Measurements from ENCODE around the gene FAT1.

FAT1 gene

GRCh38 chr4:186755550-186756519 is 32.2 kb upstream of the FAT1 start:
- DNase-seq = no peak

DNA sequence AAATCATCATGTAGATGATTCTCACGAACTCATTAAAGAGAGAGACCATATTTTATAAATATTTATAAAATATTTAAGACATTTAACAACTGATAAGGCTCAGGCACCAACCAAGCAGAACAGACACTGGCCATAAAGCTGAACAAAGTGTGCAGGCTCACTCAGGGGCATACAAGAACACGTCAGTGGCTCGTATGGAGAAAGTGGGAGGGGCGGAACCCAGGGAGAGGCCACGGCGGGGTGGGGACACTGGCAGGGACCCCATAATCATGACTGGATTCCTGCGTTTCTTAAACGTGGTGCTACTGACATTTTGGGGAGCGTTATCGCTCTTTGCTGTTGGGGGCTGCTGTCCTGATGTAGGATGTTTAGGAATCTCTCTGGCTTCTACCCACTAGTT is 31.3 kb upstream of the FAT1 start:
- DNase-seq = no peak

- DNase-seq = no peak
These were observed 28.7 kb upstream of the FAT1 start for GRCh38 chr4:186752325-186752724.

DNA sequence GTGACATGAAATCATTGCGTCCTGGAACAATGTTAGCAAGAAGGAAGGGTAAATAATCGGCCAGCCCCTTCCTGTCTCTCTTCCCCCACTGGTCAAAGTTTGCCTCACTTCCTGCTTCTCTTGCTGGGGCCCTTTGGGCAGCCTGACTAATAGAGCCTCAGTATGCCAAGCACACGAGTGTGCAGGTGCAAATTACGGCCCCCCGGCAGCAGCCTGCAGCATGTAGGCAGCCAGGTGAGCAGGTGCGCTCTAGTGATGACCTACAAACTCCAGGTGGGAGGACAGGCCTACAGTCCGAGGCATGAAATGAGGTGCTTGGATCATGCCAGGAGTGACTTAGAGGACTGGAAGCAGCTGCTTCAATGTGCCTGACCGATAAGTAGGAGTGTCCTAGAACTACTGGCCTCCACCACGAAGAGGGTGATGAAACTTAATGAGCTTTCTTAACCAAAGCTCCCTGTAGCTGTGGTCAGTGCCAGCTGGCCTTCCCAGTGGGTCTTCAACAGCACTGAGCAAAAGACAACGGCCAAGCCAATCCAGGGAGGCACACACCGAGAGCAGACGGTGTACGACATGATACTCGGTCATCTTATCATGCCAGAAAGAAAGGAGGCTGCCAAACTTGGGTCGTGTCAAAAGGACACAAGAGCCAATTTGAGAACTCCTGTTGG is 26.1 kb upstream of the FAT1 start:
- no peak for DNase-seq

- no peak for DNase-seq
These were observed 22.9 kb upstream of the FAT1 start for GRCh38 chr4:186746581-186746980.

GRCh38 chr4:186743261-186743660 is 19.6 kb upstream of the FAT1 start:
- DNase-seq = peak in 6 of 51 donors; percentile 1 to 26 (median 6)

- no peak for DNase-seq
These were observed 17.2 kb upstream of the FAT1 start for GRCh38 chr4:186740822-186741221.

DNA sequence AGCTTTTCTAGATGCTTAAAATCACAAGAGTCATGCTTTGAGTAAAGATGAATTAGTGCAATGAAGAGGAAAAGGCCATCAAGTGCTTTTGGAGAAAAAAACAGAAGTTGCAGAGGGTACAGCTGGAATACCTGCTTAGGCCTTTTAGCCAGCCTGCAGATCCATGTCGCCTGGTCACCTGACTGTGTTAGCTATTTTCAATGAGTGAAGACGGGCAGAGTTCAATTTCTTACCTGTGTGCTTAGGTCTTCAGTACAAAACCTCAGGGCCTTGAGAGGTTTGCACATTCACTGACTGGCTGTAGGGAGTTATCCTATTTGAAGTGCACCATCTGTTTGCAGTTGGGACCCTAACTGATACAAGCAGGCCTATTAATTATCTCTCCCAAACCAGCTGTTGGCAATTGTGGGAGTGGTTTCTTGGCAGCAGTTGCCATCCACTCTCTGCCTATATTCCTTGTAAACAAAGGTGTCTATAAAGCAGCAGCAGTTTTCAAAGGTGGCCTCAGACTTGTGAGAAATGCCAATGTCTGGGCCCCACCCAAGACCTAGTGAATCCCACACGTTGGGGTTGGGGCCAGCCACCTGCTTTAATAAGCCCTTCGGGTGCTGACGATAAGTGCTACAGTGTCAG is 16.3 kb upstream of the FAT1 start:
- DNase-seq = no peak

- no peak for DNase-seq
These were observed 15.7 kb upstream of the FAT1 start for GRCh38 chr4:186739317-186739716.

DNA sequence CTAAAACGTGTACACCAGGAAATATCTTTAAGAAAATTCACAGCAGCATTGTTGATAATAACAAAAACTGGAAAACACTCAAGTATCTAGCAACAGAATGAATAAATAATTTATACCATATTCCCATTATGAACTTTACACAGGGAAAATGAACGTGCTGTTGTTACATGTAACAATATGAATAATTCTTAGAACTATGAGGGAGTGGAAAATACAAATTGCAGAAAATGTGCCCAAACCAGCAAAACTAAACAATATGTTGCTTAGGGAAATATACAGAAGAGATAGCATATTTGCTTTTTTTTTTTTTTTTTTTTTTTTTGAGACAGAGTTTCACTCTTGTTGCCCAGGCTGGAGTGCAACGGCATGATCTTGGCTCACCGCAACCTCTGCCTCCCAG is 14.8 kb upstream of the FAT1 start:
- DNase-seq = no peak

DNA sequence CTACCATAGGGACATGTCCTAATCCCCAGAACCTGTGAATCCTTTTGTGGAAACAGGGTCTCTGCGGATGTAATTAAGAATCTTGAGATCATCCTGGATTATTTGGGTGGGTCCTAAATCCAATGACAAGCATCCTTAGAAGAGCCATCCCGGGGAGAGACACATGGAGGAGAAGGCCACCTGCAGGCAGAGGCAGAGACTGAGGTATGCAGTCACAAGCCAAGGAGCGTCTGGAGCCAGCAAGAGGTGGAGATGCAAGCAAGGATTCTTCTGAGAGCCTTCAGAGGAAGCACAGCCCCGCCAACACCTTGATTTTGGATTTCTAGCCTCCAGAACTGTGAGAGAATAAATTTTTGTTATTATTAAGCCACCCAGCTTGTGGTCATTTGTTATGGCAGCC is 13.8 kb upstream of the FAT1 start:
- no peak for DNase-seq

- DNase-seq = no peak
These were observed 12.8 kb upstream of the FAT1 start for GRCh38 chr4:186736466-186736865.

GRCh38 chr4:186734251-186734650 is 10.6 kb upstream of the FAT1 start:
- DNase-seq = no peak

DNA sequence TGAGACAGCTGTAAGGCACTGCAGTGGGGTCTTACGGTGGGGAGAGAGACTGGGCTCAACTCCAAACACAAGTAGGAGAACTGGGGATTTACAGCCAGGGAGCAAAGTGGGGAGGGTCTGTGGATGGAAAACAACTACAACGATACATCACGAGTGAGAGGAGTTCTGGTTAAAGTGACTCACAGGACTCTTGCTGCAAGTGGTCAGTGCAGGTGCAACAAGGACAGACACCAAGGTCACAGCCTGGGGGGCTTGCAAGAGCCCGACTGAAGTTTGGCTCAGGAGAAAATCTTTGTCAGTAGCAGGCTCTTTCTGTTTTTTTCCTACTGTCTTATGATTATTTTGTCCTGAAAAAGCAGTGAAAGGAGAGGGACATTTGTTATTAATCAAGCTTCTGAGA is 10.1 kb upstream of the FAT1 start:
- DNase-seq = no peak

- no peak for DNase-seq
These were observed 7.0 kb upstream of the FAT1 start for GRCh38 chr4:186730621-186731020.

GRCh38 chr4:186729856-186730255 is 6.2 kb upstream of the FAT1 start:
- DNase-seq = no peak

GRCh38 chr4:186728631-186729271 is 5.1 kb upstream of the FAT1 start:
- no peak for DNase-seq

- peak in 1 of 51 donors; percentile 0 for DNase-seq
These were observed 4.4 kb upstream of the FAT1 start for GRCh38 chr4:186727977-186728519.

GRCh38 chr4:186727169-186727976 is 3.7 kb upstream of the FAT1 start:
- DNase-seq = no peak

DNA sequence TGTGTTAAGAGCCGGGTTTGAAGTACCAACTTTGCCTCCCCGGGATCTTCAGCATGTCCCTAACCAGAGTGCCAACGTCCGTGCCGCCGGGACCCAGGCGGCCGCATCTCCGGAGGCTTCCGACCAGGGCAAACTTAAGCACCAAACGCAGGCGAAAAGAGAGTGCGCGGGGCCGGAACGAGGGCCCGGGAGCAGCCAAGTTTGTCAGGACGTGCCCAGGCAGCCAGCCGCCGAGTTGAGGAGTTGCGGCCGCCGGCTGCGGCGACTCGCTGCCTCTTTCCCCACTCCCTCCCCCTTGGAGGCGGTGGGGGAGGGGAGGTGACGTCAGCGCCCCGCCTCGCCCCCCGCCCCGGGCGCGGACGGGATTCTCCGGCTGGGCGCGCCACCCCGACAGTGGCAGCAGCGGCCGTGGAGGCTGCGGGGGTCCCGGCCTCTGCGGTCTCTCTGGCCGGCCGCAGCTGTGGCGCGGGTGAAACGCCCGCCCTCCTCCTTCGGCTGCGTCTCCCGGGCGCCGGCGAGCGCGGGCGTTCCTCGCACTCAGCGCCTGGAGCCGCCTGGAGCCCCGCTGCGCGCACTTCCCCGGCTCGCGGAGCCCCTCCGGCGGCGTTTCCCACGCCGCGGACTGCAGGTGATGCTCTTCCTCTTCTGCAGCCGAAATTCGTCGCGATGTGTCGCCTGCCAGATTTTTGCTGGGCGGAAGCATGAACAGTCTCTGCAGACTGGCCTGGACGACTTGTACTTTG is 2.9 kb upstream of the FAT1 start:
- peak in 47 of 51 donors; percentile 7 to 79 (median 50) for DNase-seq
